ES-I3 (cell line): Measurements from ENCODE around the gene GPATCH4.
A peak's percentile ranks its signal among the peaks of the same experiment; 100 is the strongest.
"Not testable (repeated sequence)": the region's sequence is repeated elsewhere in the genome, so short reads cannot be mapped to it uniquely, and the experiment has no call there.

ENCODE experiments used
- H3K36me3 ChIP-seq: 2 replicates; pipeline ENCODE4 v1.6.1; 2013; ENCODE audit warnings: mild to moderate bottlenecking, low read length, control low read depth, moderate library complexity; ENCODE audit not compliant: insufficient read depth
- H3K4me1 ChIP-seq: 2 replicates; pipeline ENCODE4 v1.6.1; 2013; ENCODE audit warnings: mild to moderate bottlenecking, control low read depth, low read length; ENCODE audit not compliant: insufficient read depth
- H3K9ac ChIP-seq: 2 replicates; pipeline ENCODE4 v1.6.1; 2013; ENCODE audit warnings: low read depth, mild to moderate bottlenecking, low read length, moderate library complexity
- H3K9me3 ChIP-seq: 2 replicates; pipeline ENCODE4 v1.6.1; 2013; ENCODE audit warnings: mild to moderate bottlenecking, low read length, moderate library complexity; ENCODE audit not compliant: control insufficient read depth, insufficient read depth

Gene GPATCH4

DNA sequence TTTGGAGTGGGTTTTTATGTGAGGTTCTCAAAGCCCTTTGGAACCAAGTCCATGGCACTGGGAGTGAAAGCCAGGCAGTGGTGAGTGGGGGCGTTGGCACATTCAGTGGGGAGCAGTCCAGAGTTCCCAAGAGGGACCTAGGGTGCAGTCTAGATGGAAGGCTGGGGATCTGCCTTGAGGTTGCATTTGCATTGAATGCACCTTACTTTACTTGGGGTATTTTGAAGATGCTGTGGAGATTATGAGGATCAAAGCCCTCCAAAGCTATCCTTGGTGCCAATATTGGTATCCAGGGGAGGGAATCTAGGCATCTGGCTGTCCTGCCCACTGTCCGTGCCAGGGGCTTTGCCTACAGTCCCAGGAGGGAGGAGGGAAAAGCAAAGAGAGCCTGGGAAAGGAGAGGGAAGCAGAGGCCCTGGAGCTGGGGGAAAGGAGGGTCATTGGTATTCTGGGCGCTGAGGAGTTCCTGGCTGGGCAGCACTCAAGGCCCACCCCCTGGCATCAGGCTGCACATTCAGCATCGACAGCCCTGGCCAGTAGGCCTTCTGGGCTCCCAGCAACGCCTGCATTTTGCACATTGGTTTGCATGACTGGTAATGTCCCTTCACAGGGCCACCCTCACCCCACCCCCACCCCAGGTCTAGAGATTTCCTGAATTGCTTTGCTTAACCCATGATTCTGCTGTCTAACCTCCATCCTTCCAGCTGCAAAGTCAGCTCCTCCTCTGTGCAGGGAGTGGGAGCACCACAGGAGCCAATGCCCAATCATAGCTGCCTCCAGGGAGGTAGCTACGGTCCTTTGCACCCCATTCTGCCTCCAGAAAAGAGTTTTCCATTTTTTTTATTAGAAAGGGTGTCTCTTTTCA lies 39.8 kb upstream of the GPATCH4 start:
- peak overlapping the region; percentile 49; the same call in 1 of the 2 replicates for H3K9ac ChIP-seq
- no peaks in the 10 kb centered on the region for H3K9me3 ChIP-seq
- H3K4me1 ChIP-seq = peaks cover 14% of the 10 kb centered on the region
- H3K36me3 ChIP-seq = no peaks in the 10 kb centered on the region

DNA sequence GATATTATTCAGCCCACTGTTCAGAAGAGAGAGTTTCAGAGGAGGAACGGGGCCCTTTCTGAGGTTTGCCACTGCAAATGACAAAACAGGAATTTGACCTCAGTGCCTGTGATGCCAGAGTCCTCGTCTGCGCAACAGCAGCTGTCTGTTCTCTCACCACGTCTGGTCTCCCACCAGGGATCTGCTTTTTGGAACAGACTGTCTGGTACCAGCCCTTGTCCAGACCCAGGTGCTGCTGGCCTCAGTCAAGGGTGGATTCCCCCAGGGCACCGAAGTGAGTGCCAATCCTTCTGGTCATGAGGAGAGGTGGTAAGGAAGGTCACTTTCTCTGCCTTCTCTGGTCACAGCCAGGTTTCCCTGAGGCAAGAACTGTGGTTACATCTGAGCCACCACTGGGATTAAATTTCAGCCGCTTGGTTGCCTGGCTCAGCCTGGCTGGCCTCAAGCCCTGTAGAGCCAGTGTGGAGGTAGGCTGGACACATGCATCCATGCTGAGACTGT lies 38.4 kb upstream of the GPATCH4 start:
- Histone ChIP-seq H3K4me1 (peaks cover 14% of the 10 kb centered on the region), H3K9ac (no peak overlapping the region), H3K9me3 (no peaks in the 10 kb centered on the region), H3K36me3 (no peaks in the 10 kb centered on the region)

DNA sequence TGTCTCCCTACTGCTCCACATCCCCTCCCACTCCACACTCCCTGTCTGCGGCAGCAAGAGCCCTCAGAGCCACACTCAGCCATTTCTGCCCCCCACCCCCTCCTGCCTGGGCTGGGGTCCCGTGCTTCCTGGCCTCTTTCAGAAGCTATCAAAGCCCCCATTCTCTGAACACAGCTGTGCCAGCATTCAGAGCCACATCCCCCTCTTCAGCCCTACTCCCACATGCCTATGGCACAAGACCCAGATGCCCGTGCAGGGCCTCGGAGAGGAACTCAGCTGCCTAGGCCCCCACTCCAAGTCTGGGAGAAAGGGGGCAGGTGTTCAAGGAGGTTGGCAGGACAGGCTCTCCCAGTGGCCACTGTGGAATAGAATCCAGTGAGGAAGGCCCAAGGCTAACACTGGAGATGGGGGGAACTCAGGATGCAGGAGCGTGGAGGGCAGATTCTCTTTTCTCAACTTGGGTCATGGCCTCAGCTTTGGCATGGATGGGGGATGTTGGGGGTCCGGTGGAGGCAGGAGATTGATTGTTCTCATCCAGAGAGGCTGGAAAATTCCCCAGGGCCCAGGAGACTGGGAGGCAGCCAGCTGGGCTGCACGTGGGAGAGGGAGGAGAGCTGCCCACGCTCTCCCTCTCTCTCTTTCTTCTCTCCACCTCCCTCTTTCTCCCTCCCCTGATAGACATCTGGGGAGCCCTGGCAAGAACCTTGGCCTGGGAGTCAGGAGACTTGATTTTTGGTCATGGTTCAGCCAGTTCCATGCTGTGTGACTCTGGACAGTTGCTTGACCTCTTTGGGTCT lies 37.1 kb upstream of the GPATCH4 start:
- no peak overlapping the region for H3K9ac ChIP-seq
- no peaks in the 10 kb centered on the region for H3K36me3 ChIP-seq
- peaks cover 14% of the 10 kb centered on the region for H3K4me1 ChIP-seq
- H3K9me3 ChIP-seq = no peaks in the 10 kb centered on the region

DNA sequence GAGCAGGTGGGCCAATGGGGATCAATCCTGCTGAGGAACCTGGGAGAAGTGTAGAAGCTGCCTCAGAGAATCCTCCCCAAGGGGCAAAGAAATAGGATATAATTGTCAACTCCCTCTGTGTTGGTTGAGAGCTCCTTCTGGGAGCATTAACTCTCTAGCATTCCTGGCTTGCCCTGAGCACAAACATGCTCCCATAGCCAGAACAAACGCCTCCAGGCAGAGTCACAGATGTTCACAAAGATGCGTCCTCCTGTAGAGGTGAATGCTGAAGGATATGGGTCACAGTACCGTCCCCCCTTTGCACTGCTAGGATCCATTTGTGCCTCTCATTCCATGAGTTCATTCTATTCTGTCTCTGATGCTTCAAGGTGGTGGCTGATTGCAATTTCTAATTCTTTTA lies 31.1 kb upstream of the GPATCH4 start:
- H3K36me3 ChIP-seq = no peaks in the 10 kb centered on the region

DNA sequence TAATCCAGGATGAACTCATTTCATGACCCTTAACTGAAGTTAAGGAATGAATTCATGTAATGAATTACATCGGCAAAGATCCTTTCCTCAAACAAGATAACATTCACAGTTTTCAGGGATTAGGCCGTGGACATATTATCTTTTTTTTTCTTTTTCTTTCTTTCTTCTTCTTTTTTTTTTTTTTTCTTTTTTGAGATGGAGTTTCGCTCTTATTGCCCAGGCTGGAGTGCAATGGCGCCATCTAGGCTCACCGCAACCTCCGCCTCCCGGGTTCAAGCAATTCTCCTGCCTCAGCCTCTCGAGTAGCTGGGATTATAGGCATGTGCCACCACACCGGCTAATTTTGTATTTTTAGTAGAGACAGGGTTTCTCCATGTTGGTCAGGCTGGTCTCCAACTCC lies 29.9 kb upstream of the GPATCH4 start:
- not testable (repeated sequence) for H3K4me1 ChIP-seq, H3K9me3 ChIP-seq, H3K9ac ChIP-seq, H3K36me3 ChIP-seq

More for the DNA sequence above, 31.1 kb upstream of the GPATCH4 start:
- H3K4me1 ChIP-seq = no peaks in the 10 kb centered on the region
- H3K9ac ChIP-seq = no peak overlapping the region
- H3K9me3 ChIP-seq = no peaks in the 10 kb centered on the region

DNA sequence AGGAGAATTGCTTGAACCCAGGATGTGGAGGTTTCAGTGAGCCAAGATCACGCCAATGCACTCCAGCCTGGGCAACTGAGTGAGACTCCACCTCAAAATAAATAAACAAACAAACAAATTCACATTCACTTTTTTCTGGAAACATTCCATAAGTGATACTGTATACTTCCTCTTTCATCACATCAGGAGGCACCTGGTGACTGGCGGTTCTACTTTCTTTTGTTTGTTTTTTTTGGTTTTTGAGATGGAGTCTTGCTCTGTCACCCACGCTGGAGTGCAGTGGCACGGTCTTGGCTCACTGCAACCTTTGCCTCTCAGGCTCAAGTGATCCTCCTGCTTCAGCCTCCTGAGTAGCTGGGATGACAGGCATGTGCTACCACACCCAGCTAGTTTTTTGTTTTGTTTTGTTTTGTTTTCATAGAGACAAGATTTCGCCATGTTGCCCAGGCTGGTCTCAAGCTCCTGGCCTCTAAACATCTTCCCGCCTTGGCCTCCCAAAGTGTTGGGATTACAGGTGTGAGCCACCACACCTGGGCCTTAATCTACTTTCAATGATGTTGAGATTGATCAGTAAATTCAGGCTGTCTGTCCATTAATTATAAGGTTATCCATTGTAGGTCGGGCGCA lies 28.7 kb upstream of the GPATCH4 start:
- no peak overlapping the region for H3K9ac ChIP-seq
- H3K4me1 ChIP-seq = no peaks in the 10 kb centered on the region; the same call in 1 of the 2 replicates
- no peaks in the 10 kb centered on the region for H3K36me3 ChIP-seq
- no peaks in the 10 kb centered on the region for H3K9me3 ChIP-seq

DNA sequence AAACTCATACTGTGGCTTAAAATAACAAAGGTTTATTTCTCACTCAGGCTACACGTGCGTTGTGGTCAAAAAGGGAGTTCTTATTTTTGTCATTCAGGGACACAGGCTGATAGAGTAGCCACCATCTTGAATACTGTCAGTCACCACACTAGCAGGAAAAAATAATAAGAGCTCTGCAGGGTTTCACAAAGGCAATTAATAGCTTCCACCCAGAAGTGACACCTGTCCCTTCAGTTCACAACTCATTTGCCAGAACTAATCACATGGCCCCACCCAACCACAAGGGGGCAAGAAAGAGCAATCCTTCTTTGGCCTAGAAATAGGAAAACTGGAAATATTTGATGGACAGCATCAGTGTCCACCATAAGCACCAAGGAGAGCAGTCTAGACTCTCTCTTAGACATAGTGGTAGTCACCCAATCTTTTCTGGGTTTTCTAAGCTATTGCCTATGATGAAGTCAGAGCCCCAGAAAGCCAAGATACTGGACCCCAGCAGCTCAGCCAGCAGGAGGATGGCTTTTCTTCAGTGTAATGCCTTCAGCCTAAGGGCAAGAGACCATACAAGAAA lies 26.1 kb upstream of the GPATCH4 start:
- Histone ChIP-seq H3K9me3 (no peaks in the 10 kb centered on the region), H3K9ac (no peak overlapping the region), H3K4me1 (no peaks in the 10 kb centered on the region; the same call in 1 of the 2 replicates), H3K36me3 (no peaks in the 10 kb centered on the region)

DNA sequence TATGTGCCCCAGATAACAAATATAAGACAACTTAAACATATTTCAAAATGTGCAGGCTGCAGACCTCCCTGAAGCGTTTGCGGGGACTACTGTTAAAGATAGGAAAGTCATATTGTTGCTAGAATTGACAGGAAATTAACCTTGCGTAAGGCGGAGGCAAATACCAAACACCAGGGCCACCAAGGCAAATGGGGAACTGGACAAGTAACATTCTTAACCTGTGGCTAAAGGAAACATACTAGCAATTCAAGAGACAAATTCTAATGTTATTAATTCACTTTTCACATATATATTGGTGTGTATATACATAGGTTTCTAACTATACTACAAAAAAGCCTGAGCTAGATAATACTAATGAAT lies 24.8 kb upstream of the GPATCH4 start:
- Histone ChIP-seq H3K9me3 (no peaks in the 10 kb centered on the region), H3K4me1 (no peaks in the 10 kb centered on the region; the same call in 1 of the 2 replicates), H3K9ac (no peak overlapping the region), H3K36me3 (no peaks in the 10 kb centered on the region)

DNA sequence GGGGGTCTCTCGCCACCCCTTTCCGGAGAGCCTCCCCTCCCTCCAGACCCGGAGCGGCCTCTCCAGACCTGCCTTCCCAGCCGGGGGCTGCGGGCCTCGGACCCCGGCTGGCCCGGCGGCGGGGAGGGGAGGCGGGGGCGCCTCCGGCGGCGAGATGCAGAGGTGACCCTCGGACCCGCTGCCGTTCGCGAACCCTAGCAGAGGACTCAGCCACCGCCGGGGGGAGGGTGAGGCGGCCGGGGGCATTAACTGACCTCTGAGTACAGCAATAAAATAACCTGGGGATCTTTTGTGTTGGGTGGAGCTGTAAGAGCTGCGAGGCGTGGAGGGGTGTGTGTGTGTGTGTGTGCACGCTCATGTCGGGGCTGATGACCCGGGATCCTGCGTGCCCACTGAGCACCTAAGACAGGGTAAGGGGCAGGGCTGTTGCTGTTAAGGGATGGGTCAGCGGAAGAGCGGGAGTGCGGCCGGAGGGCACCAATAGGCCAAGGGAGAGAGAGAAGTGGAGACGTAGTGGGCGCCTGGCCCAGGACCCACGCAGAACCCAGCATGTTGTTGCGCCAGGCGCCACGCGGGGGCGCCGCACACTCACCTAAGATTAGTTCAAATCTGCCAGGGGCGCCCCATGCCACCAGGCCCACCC lies 24.3 kb upstream of the GPATCH4 start:
- no peaks in the 10 kb centered on the region for H3K36me3 ChIP-seq
- H3K9ac ChIP-seq = peak overlapping the region; percentile 60; the same call in 1 of the 2 replicates
- no peaks in the 10 kb centered on the region for H3K9me3 ChIP-seq
- no peaks in the 10 kb centered on the region; the same call in 1 of the 2 replicates for H3K4me1 ChIP-seq

DNA sequence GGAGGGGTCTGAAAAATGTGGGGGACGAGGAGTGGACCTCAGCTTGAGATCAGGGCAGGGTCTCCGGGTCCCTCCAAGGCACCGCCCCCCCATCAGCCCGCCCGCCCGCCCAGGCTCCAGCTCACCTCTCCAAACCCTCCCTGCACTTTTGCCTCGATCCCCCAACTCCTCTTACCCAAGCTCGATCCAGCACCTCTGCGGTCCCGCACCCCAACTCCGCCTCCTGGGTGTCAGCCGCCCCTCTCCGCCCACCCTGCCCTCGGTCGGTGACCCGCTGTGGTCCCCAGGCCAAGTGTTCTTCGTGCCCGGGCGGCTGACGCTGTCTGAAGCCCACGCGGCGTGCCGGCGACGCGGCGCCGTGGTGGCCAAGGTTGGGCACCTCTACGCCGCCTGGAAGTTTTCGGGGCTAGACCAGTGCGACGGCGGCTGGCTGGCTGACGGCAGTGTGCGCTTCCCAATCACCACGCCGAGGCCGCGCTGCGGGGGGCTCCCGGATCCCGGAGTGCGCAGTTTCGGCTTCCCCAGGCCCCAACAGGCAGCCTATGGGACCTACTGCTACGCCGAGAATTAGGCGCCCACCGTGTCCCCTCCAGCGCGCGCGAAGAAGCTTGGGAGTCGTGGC lies 23.6 kb upstream of the GPATCH4 start:
- no peaks in the 10 kb centered on the region for H3K36me3 ChIP-seq
- no peaks in the 10 kb centered on the region for H3K9me3 ChIP-seq
- no peaks in the 10 kb centered on the region; the same call in 1 of the 2 replicates for H3K4me1 ChIP-seq
- peak overlapping the region; percentile 86; the same call in 1 of the 2 replicates for H3K9ac ChIP-seq

DNA sequence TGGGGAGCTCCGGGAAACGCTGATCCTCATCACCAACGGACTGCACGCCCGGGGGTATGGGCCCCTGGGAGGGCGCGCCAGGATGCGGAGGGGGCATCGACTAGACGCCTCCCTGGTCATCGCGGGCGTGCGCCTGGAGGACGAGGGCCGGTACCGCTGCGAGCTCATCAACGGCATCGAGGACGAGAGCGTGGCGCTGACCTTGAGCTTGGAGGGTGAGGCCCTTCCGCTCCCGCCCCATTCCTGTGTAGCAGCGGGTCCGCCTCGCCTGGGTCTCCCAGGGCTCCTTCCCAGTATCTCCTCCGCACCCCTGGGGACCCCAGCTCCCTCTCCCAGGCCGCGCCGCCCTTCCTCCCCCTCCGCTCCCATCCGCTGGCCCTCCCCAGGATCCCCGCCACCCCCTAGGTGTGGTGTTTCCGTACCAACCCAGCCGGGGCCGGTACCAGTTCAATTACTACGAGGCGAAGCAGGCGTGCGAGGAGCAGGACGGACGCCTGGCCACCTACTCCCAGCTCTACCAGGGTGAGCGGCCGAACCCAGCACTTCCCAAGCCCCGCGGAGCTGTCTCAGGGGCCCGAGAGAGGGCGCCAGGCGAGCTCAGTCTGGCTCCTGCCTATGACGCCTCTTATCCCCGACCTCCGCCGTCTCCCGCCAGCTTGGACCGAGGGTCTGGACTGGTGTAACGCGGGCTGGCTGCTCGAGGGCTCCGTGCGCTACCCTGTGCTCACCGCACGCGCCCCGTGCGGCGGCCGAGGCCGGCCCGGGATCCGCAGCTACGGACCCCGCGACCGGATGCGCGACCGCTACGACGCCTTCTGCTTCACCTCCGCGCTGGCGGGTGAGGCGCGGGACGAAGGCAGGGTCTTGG lies 22.9 kb upstream of the GPATCH4 start:
- H3K9ac ChIP-seq = peak overlapping the region; percentile 86

DNA sequence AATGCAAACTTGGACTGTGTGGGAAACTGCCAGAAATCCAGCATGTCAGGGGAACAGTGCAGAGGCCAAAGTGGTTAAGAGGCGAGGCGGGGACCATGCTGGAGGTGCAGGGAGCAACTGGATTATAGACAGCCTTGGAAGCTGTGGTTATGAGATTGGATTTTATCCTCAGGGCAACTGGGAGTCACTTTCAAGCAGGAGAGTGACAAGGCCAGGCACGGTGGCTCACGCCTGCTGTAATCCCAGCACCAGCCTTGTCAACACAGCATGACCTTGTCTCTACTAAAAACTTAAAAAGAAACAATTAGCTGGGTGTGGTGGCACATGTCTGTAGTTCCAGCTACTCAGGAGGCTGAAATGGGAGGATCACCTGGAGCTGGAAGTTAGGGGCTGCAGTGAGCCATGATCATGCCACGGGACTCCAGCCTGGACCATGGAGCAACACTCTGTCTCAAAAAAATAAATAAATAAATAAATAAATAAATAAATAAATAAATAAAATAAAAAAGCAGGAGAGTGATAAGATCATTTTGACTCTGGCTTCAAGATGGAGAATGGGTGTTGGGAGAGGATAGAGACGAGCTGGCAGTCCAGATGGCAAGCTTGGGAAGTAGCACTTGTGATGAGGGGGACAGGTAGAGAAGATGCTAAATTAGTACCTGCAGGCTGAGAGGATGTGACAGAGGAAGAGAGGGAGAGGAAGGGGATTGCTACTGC lies 21.5 kb upstream of the GPATCH4 start:
- Histone ChIP-seq H3K4me1 (no peaks in the 10 kb centered on the region; the same call in 1 of the 2 replicates), H3K9me3 (no peaks in the 10 kb centered on the region), H3K9ac (no peak overlapping the region), H3K36me3 (no peaks in the 10 kb centered on the region)

More for the DNA sequence above, 22.9 kb upstream of the GPATCH4 start:
- Histone ChIP-seq H3K4me1 (no peaks in the 10 kb centered on the region; the same call in 1 of the 2 replicates), H3K36me3 (no peaks in the 10 kb centered on the region), H3K9me3 (no peaks in the 10 kb centered on the region)
